Stimulated activated naive CD8-positive, alpha-beta T cell treated with anti-CD3 and anti-CD28 coated beads, Interleukin-15, Interleukin-2, amounts not matched to agents 100 ng/mL and 50 ng/mL, for 24 hours (primary cell): ENCODE results near the gene SNAP47.

ENCODE experiments used
- H3K27ac Mint-ChIP-seq: one replicate; pipeline ENCODE4 v1.8.0; 2021; ENCODE audit warnings: mild to moderate bottlenecking, mixed read lengths
- H3K27me3 Mint-ChIP-seq: one replicate; pipeline ENCODE4 v1.8.0; 2021; ENCODE audit warnings: mixed read lengths
- H3K36me3 Mint-ChIP-seq: one replicate; pipeline ENCODE4 v1.8.0; 2021; ENCODE audit warnings: low read depth, mixed read lengths
- H3K4me1 Mint-ChIP-seq: one replicate; pipeline ENCODE4 v1.8.0; 2021; ENCODE audit warnings: low read depth, mixed read lengths
- H3K4me3 Mint-ChIP-seq: one replicate; pipeline ENCODE4 v1.8.0; 2021; ENCODE audit warnings: mild to moderate bottlenecking, mixed read lengths
- H3K9me3 Mint-ChIP-seq: one replicate; pipeline ENCODE4 v1.8.0; 2021; ENCODE audit warnings: mixed read lengths

SNAP47 gene

DNA sequence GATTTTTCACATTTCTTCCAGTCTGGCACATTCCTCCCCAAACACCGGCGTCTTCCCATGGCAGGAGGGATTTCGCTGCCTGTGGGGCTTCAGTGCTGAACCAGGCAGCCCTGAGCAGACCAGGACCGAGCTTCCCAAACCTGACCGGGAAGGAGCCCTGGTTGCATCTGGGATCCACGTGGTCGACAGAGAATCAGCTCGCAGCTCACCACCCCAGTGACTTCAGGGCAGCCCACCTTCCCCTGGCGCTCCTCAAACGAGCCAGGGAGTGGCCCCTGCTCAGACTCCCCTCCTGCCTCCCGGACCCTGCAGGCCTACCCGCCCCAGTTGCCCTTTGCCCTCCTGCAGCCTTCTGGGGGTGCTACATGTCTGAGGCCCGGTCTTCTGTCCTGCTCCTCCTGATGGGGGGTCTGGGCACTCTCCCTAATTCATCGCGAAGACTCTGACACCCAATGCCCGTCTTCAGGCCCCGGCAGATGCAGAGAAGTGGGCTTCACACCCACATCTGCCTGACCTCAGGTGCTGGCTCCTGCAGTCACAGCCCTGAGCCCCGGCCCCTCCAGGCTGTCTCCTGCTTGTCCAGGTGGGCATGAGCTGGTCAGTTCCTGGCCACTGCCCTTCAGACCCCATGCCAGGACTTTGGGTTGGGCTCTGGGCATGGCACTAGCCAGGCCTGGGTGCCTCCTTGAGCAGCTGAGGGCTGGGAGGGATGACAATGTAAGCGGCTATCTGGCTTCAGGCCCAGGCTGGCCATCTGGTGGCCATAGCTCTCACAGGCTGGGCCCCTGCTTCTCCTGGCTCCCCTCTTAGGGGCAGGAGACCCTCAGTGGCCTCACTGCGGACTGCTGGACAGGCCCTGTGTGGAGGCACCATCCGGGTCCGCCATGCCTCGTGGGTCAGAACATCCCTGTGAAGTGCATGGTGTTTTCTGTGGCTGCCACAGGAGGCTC is 54.1 kb downstream of the SNAP47 start:
- Mint-ChIP-seq H3K36me3 (no peaks in the 10 kb centered on the region), H3K27ac (no peak overlapping the region), H3K4me3 (peak overlapping the region; percentile 43), H3K27me3 (peaks cover 4% of the 10 kb centered on the region), H3K9me3 (no peaks in the 10 kb centered on the region), H3K4me1 (peaks cover 15% of the 10 kb centered on the region)

DNA sequence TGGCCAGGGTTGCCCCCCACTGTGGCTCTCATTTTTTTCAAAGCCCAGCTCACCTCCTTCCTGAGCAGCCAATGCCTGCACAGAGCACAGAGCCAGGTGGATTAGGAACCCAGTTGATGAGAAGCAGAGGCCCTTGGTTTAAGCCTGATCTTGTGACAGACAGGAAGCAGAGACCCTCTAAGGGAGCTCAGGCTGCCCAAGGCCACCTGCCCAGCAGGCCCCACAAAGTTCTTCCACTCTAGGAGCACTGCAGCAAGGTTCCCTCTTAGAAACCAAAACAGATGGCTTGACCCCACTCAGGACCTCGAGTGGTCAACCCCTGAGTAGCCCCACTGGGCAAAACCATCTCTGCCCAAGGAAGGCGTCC is 54.8 kb downstream of the SNAP47 start:
- H3K4me1 Mint-ChIP-seq, result peaks cover 15% of the 10 kb centered on the region
- H3K4me3 Mint-ChIP-seq, result no peak overlapping the region
- H3K27ac Mint-ChIP-seq, result no peak overlapping the region
- no peaks in the 10 kb centered on the region for H3K9me3 Mint-ChIP-seq
- H3K36me3 Mint-ChIP-seq, result no peaks in the 10 kb centered on the region
- peaks cover 4% of the 10 kb centered on the region for H3K27me3 Mint-ChIP-seq

DNA sequence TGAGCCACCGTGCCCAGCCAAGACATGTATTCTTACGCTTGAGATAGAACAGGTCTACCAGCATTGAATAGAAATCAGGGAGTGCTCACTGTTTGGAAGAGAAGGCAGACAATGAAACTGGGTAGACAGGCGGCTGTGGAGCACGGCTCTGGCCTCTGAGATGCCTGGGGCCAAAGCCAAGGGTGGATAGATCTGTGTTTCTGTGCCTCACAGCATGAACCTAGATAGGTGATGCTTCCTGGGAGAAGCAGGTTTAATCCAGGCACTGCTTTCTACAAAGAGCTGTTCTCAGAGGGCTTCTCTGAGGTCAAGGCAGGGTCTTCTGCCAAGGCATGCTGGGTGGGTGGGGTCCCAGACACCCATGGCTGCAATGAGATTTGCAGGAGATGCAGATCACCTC is 55.6 kb downstream of the SNAP47 start:
- H3K27ac Mint-ChIP-seq, result no peak overlapping the region
- peaks cover 4% of the 10 kb centered on the region for H3K27me3 Mint-ChIP-seq
- peaks cover 10% of the 10 kb centered on the region for H3K4me1 Mint-ChIP-seq
- H3K9me3 Mint-ChIP-seq, result no peaks in the 10 kb centered on the region
- no peak overlapping the region for H3K4me3 Mint-ChIP-seq
- H3K36me3 Mint-ChIP-seq, result no peaks in the 10 kb centered on the region

DNA sequence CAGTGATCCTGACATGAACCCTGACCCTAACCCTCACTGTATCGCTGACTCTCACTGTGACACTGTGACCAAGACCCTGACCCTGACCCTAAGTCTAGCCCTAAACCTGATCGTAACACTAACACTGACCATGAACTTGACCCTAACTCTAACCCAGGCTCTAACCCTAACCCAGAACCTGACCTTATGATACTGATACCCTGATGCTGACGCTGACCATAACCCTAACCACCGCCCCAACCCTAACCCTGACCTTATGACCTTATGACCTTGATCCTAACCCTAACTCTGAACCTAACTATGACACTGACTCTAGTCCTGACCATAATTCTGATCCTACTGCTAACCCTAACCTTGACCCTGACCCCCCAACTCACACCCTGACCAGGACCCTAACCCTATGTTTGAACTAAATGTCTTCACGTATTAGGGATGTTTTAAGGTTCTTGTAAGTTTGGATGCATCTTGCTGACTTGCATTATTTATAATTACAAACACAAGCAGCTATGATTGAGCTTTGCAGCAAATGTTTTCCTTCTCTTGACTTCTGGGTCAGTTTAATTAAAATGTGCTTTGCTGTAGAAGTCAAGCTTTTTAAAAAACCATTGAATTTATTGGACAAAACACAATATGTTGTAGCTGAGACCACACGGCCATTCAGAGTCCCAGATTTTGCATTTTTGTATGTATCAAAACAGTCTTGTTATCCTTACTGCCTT is 56.3 kb downstream of the SNAP47 start:
- H3K27ac Mint-ChIP-seq, result no peak overlapping the region

DNA sequence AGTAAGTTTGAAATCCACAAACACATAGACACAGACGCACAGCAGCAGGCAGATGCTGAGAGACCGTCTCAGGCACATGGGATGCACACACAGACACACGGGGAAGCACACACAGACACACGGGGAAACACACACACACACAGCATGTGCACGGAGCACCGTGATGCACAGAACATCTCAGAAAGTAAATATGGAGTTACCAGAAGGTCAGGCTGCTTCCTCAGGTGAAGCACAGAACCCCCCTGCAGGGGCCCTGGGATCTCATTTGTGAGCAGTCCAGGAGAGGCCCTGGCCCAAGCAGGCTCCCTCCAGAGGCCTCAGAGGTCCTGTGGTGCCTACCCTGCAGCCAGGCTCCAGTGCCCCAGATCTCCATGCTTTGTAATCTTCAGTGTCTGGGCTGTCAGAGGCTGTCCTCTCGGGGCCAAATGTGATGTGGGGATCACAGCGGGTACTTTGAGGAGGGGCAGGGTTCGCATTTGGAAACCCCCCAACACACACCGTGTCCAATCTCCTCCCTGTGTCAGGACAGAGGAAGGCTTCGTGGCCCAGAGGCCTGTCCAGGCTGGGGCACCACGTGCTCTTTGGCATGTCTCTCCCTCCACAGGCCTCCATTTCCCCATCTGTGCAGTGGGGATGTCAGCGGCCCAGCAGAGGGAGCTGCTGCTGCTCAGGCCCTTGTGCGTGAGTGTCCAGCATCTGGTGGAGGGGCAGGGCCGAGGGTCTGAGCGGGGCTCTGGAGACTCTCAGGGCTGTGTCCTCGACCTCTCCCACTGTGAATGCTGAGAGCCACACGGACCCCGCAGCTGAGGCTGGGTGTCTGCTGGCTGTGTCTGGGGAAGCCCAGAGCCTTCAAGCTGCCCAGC is 57.2 kb downstream of the SNAP47 start:
- no peak overlapping the region for H3K4me3 Mint-ChIP-seq
- H3K4me1 Mint-ChIP-seq, result no peaks in the 10 kb centered on the region
- no peak overlapping the region for H3K27ac Mint-ChIP-seq
- no peaks in the 10 kb centered on the region for H3K9me3 Mint-ChIP-seq
- H3K36me3 Mint-ChIP-seq, result no peaks in the 10 kb centered on the region
- H3K27me3 Mint-ChIP-seq, result no peaks in the 10 kb centered on the region

More for the DNA sequence above, 56.3 kb downstream of the SNAP47 start:
- Mint-ChIP-seq H3K9me3 (no peaks in the 10 kb centered on the region), H3K36me3 (no peaks in the 10 kb centered on the region), H3K4me3 (no peak overlapping the region), H3K4me1 (peaks cover 6% of the 10 kb centered on the region), H3K27me3 (peaks cover 4% of the 10 kb centered on the region)

DNA sequence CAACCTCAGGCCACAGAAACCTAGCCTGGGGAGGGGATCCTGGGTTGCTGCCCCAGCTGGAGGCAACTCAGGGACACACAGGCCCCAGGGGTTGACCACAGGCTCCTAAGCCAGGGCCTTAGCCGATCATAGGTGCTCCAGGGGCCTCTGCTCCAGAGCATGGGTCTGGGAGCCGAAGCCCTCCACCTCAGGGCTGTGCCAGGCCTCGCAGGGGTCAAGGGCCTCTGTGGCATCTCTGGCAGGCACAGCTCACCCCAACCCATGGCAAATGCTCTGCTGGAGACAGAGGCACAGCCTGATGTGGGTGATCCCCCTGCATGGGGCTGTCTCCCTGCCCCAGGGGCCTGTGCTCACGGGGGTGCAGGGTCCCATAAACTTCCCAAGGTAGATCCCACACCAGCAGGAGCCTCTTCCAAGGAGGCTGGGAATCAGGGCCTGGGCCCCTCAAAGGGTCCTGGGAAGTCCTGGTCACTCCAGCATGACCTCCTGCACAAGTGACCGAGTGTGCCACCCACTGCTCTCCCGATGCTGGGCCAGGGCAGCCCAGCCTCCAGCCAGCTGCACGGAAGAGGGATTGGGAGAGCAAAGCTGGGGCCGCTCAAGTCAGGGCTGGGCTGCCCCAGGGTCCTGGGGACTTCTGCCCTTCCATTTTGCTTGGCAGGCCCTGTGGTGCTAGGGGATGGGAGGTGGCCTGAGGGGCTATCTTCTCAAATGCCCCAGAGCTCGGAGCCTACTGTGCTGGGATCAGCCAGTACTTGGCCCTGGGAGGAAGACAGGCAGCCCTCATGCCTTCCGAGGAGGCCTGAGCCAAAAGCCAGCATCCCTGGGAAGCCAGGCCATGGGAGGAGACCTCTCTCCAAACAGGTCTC is 58.1 kb downstream of the SNAP47 start:
- no peaks in the 10 kb centered on the region for H3K27me3 Mint-ChIP-seq
- H3K36me3 Mint-ChIP-seq, result no peaks in the 10 kb centered on the region
- no peak overlapping the region for H3K4me3 Mint-ChIP-seq
- no peaks in the 10 kb centered on the region for H3K9me3 Mint-ChIP-seq
- no peaks in the 10 kb centered on the region for H3K4me1 Mint-ChIP-seq
- H3K27ac Mint-ChIP-seq, result no peak overlapping the region

DNA sequence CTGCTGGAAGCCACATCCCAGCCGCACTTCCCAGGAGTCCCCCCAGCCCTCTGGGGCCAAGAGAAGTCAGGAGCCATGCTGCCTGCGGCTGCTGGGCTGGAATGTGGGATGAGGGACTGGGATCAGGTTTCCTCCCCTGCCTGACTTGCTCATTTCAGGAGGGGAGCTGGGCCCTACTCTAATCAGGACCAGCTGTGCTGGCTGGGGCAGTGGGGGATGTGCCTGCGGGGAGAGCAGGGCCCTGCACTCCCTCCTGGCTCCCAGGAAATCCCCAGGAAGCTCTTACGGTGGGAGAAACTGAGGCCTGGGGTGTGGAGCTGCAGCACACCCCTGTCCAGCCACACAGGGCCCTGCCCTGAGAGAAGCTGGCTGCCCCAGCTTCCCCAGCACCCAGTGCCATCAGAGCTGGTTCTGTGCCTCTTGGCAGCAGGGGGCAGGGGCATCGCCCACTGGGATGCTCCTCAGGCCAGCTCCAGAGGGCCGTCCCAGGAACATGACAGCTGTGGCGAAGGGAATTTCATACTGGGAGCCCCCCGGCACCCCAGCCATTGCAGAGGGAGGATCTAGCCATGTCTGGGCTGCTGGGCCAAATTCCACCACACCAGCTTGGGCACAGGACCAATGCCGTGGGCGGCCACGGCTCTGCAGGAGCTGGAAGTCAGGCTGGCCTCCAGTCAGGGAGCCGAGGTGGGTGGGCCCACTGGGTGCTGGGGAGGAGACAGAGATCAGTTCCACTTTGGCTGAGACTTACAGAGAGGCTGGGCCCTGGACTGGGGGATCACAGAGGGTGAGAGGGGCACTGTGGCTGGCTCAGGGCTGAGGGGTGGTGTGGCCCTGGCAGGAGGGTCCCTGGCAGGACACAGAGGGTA is 58.9 kb downstream of the SNAP47 start:
- no peaks in the 10 kb centered on the region for H3K36me3 Mint-ChIP-seq
- H3K4me3 Mint-ChIP-seq, result no peak overlapping the region
- no peaks in the 10 kb centered on the region for H3K4me1 Mint-ChIP-seq
- no peak overlapping the region for H3K27ac Mint-ChIP-seq
- H3K27me3 Mint-ChIP-seq, result no peaks in the 10 kb centered on the region
- H3K9me3 Mint-ChIP-seq, result no peaks in the 10 kb centered on the region

DNA sequence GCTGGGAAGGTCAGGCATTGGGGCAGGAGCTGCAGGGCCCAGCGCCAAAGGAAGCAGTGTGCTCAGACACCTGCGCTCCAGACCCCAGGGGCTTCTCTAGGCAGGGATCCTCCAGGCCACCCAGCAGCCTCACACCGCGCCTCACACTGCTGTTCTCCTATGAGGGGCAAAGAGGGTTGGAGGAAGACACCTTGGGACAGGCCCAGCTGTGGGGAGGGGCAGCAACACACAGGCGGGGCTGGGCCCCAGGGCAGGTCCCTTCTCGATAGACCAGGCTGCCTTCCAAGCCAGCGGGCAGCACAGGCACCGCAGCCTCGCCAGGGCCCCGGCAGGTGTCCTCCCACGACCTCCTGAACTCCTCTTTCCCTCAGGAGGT is 59.6 kb downstream of the SNAP47 start:
- Mint-ChIP-seq H3K27ac (no peak overlapping the region), H3K36me3 (no peaks in the 10 kb centered on the region), H3K4me1 (no peaks in the 10 kb centered on the region), H3K9me3 (no peaks in the 10 kb centered on the region), H3K27me3 (no peaks in the 10 kb centered on the region), H3K4me3 (no peak overlapping the region)

DNA sequence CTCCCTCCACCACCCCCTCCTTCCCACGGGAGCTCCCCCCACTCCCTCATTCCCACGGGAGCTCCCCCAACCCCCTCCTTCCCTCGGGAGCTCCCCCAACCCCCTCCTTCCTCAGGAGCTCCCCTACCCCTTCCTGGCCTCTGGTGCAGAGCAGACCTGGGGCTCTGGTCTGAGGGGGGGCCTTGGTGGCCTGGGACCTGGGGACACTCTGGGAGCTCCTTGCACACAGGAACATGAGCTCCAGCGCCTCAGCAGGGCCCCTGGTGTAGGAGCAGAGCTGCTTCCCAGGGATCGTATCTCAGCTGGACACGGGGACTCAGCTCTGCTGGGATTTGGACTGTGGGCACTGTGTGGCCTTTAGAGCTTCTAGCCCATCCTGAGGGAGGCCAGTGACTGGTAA is 60.5 kb downstream of the SNAP47 start:
- Mint-ChIP-seq H3K36me3 (no peaks in the 10 kb centered on the region), H3K27ac (no peak overlapping the region), H3K4me1 (no peaks in the 10 kb centered on the region)

DNA sequence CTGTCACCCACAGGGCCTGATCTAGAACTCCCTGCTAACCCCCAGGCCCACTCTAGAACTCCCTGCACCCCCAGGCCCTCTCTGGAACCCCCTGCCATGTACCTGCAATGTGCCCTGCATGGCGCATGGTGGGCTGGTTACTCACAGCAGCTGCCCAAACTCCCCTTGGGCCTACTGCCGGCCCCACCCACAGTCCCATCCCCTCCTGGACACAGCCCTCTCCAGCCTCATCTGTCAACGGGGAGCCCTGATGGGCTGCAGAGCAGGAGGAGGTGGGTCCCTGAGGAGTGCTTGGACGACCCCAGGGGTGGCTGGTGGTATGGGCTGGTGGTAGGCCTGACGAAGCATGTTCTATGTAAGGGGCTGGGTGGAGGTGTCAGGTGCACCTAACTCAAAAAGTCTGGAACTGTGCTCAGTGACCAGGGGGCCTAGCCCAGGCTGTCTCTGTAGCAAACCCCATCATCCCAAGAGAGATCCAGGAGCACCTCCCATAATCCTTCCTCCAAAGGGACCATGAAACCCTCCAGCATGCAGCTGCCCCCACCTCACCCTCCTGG is 61.2 kb downstream of the SNAP47 start:
- H3K27ac Mint-ChIP-seq, result no peak overlapping the region
- H3K36me3 Mint-ChIP-seq, result no peaks in the 10 kb centered on the region
- H3K9me3 Mint-ChIP-seq, result no peaks in the 10 kb centered on the region
- no peaks in the 10 kb centered on the region for H3K4me1 Mint-ChIP-seq
- no peak overlapping the region for H3K4me3 Mint-ChIP-seq
- H3K27me3 Mint-ChIP-seq, result no peaks in the 10 kb centered on the region

More for the DNA sequence above, 60.5 kb downstream of the SNAP47 start:
- Mint-ChIP-seq H3K4me3 (no peak overlapping the region), H3K9me3 (no peaks in the 10 kb centered on the region), H3K27me3 (no peaks in the 10 kb centered on the region)

DNA sequence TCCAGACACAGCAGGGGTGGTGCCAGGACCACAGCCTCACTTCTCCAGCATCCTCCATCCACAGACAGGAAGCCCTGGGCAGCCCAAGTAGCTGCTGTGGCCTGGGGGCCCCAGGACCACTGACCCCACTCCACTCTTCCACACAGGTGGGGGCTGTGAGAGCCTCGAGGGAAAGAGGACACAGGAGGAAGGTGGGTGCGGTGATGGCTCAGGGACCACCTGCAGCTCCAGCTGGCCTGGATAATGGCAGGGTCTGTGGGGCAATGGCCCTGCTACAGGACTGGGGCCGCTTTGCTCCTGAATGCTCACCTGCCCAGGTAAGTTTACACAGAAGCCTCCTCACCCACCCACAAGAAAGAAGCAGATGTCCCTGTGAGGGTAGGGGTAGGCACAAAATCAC is 61.9 kb downstream of the SNAP47 start:
- H3K4me1 Mint-ChIP-seq, result no peaks in the 10 kb centered on the region
- H3K9me3 Mint-ChIP-seq, result no peaks in the 10 kb centered on the region
- H3K27me3 Mint-ChIP-seq, result no peaks in the 10 kb centered on the region
- H3K36me3 Mint-ChIP-seq, result no peaks in the 10 kb centered on the region
- H3K27ac Mint-ChIP-seq, result no peak overlapping the region
- H3K4me3 Mint-ChIP-seq, result no peak overlapping the region

DNA sequence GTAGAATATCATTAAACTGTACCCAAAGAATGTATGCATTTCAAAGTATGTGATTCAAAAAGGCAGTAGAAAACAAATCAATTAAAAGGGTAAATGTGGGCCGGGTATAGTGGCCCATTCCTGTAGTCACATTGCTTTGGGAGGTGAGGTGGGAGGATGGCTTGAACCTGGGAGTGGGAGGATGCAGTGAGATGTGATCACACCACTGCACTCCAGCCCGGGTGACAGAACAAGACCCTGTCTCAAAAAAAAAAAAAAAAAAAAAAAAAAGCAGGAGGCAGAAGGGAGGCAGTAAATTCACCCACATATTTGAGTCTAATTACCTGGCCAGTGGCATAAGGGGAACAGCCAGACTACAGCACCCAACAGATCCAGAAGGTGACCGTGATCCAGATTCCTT is 62.4 kb downstream of the SNAP47 start:
- Mint-ChIP-seq H3K9me3 (no peaks in the 10 kb centered on the region), H3K4me1 (no peaks in the 10 kb centered on the region), H3K4me3 (no peak overlapping the region), H3K27ac (no peak overlapping the region), H3K27me3 (no peaks in the 10 kb centered on the region), H3K36me3 (no peaks in the 10 kb centered on the region)

DNA sequence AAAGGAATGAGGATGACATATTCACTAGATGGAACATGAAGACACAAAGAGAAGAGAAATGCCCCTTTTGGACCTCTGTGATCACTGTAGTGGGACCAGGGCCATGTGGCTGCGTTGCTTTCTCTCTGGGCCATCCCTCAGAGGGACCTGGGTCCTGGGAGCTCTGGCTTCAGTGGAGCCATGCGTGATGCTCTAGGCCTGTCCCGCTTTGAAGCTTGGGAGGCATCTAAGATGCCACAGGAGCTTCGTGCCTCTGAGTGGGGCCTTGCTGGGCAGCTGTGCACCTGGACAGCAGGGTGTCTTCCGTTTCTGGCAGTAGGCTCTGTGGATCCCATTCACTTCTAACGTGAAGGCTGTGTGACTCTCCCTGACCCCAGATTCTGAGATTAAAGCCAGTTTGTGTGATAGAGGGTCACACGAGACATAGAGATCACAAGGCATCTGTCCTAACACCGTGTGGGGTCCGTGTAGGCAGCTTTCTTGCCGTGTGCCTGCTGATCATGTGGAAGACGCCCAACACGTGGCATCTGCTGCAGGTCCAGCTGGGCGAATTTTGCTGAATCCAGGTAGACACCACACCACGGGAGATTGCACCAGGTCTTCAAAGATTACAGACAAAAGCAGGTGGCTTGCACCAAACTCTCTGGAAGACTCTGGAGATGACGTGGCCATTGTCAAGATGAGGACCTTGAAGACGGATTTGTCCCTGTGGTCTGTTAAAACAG is 63.0 kb downstream of the SNAP47 start:
- Mint-ChIP-seq H3K27me3 (peaks cover 3% of the 10 kb centered on the region), H3K4me1 (no peaks in the 10 kb centered on the region), H3K36me3 (no peaks in the 10 kb centered on the region), H3K9me3 (no peaks in the 10 kb centered on the region), H3K4me3 (no peak overlapping the region), H3K27ac (no peak overlapping the region)
